Karpas-422 (cell line): ENCODE measurements around the gene NKD1. TPM values are rescaled to one million over a fixed set of nuclear protein-coding genes. Genes with fewer than 3 reads are reported as not detected.
"Not testable (repeated sequence)": the region's sequence is repeated elsewhere in the genome, so short reads cannot be mapped to it uniquely, and the experiment has no call there.

Experiments
- DNase-seq: peaks from one replicate; pipeline ENCODE4 v3.0.0-alpha.2; 2015
- H2AFZ ChIP-seq: fragments of 200-600 bp; sonication (generic); 2 replicates; pipeline ENCODE4 v1.6.1; 2014; ENCODE audit warnings: antibody characterized with exemption, low read length, mixed read lengths
- H3K27ac ChIP-seq: fragments of 200-600 bp; sonication (generic); 2 replicates; pipeline ENCODE4 v1.5.1; 2014; ENCODE audit warnings: mild to moderate bottlenecking, low read length, moderate library complexity
- H3K27me3 ChIP-seq: fragments of 200-600 bp; sonication (generic); 2 replicates; pipeline ENCODE4 v1.6.1; 2014; ENCODE audit warnings: low read length, mixed read lengths
- H3K36me3 ChIP-seq: fragments of 200-600 bp; sonication (generic); 2 replicates; pipeline ENCODE4 v1.6.1; 2014; ENCODE audit warnings: low read length, mixed read lengths; ENCODE audit not compliant: insufficient read depth
- H3K4me1 ChIP-seq: fragments of 200-600 bp; sonication (generic); 2 replicates; pipeline ENCODE4 v1.6.1; 2014; ENCODE audit warnings: mild to moderate bottlenecking, low read length, mixed read lengths
- H3K4me2 ChIP-seq: fragments of 200-600 bp; sonication (generic); 2 replicates; pipeline ENCODE4 v1.6.1; 2014; ENCODE audit warnings: low read length, low read depth, mild to moderate bottlenecking; ENCODE audit not compliant: poor library complexity, severe bottlenecking
- H3K4me3 ChIP-seq: fragments of 200-600 bp; sonication (generic); 2 replicates; pipeline ENCODE4 v1.5.1; 2014; ENCODE audit warnings: mild to moderate bottlenecking, antibody characterized with exemption, low read length, mixed read lengths
- H3K79me2 ChIP-seq: fragments of 200-600 bp; sonication (generic); 2 replicates; pipeline ENCODE4 v1.6.1; 2014; ENCODE audit warnings: mild to moderate bottlenecking, low read length, mixed read lengths
- H3K9ac ChIP-seq: fragments of 200-600 bp; sonication (generic); 2 replicates; pipeline ENCODE4 v1.6.0; 2014; ENCODE audit warnings: low read length
- H3K9me2 ChIP-seq: fragments of 200-600 bp; sonication (generic), shearing (Covaris generic); replicated peaks from 2 replicates; pipeline ENCODE4 v1.6.0; 2014; ENCODE audit warnings: mild to moderate bottlenecking, low read length, moderate library complexity; ENCODE audit not compliant: insufficient read depth
- H3K9me3 ChIP-seq: fragments of 300-700, 200-600 bp; sonication (generic); 2 replicates; pipeline ENCODE4 v1.6.1; 2014; ENCODE audit warnings: low read length, mixed read lengths
- H4K20me1 ChIP-seq: fragments of 200-600 bp; sonication (generic); 2 replicates; pipeline ENCODE4 v1.6.1; 2014; ENCODE audit warnings: mild to moderate bottlenecking, antibody characterized with exemption, low read length, low read depth; ENCODE audit not compliant: insufficient read depth
- total RNA-seq: library from RNA; depleted of rRNA; stranded (reverse); fragments of >200 nt; shearing (Covaris generic); gene quantifications from 2 replicates; pipeline ENCODE4 v1.2.3, GENCODE V29; 2014; ENCODE audit warnings: low replicate concordance

Gene NKD1
- total RNA-seq, 1 experiment from 2014 or later, result not detected

GRCh38 chr16:50503868-50504531, 44.2 kb upstream of the NKD1 start:
- H3K9me3 ChIP-seq, H2AFZ ChIP-seq, H3K4me2 ChIP-seq, DNase-seq, H3K9me2 ChIP-seq, H3K27ac ChIP-seq, H3K4me1 ChIP-seq, H3K9ac ChIP-seq, H3K4me3 ChIP-seq, H3K36me3 ChIP-seq, H4K20me1 ChIP-seq, H3K79me2 ChIP-seq, H3K27me3 ChIP-seq: not testable (repeated sequence)

- H3K4me3 ChIP-seq, result no peak overlapping the region
- no peaks in the 10 kb centered on the region for H3K9me2 ChIP-seq
- no peaks in the 10 kb centered on the region for H3K9me3 ChIP-seq
- H3K27me3 ChIP-seq, result no peaks in the 10 kb centered on the region
- no peaks in the 10 kb centered on the region for H3K4me1 ChIP-seq
- H3K36me3 ChIP-seq, result no peaks in the 10 kb centered on the region
- no peak overlapping the region for H3K4me2 ChIP-seq
- H3K79me2 ChIP-seq, result no peaks in the 10 kb centered on the region
- no peak overlapping the region for H3K27ac ChIP-seq
- no peak overlapping the region for H3K9ac ChIP-seq
- no peak for DNase-seq
- no peak overlapping the region for H2AFZ ChIP-seq
- no peaks in the 10 kb centered on the region for H4K20me1 ChIP-seq
Measured at GRCh38 chr16:50505115-50505514, 43.1 kb upstream of the NKD1 start.

GRCh38 chr16:50505714-50506542, 42.3 kb upstream of the NKD1 start:
- H3K27ac ChIP-seq, result no peak overlapping the region
- no peak overlapping the region for H3K9ac ChIP-seq
- H3K9me2 ChIP-seq, result no peaks in the 10 kb centered on the region
- no peak overlapping the region for H3K4me2 ChIP-seq
- H3K4me3 ChIP-seq, result no peak overlapping the region
- H2AFZ ChIP-seq, result no peak overlapping the region
- no peaks in the 10 kb centered on the region for H3K27me3 ChIP-seq
- no peaks in the 10 kb centered on the region for H3K36me3 ChIP-seq
- H3K4me1 ChIP-seq, result no peaks in the 10 kb centered on the region
- no peaks in the 10 kb centered on the region for H3K9me3 ChIP-seq
- no peak for DNase-seq
- no peaks in the 10 kb centered on the region for H4K20me1 ChIP-seq
- no peaks in the 10 kb centered on the region for H3K79me2 ChIP-seq

GRCh38 chr16:50506543-50506937, 41.7 kb upstream of the NKD1 start:
- Histone ChIP-seq H3K9ac (no peak overlapping the region), H3K27me3 (no peaks in the 10 kb centered on the region), H3K4me1 (no peaks in the 10 kb centered on the region), H3K9me3 (no peaks in the 10 kb centered on the region), H3K36me3 (no peaks in the 10 kb centered on the region), H3K4me3 (no peak overlapping the region), H2AFZ (no peak overlapping the region), H3K79me2 (no peaks in the 10 kb centered on the region), H3K4me2 (no peak overlapping the region), H3K9me2 (no peaks in the 10 kb centered on the region), H3K27ac (no peak overlapping the region), H4K20me1 (no peaks in the 10 kb centered on the region)
- DNase-seq, result no peak

GRCh38 chr16:50507397-50507796, 40.8 kb upstream of the NKD1 start:
- Histone ChIP-seq H3K4me2 (no peak overlapping the region), H3K9ac (no peak overlapping the region), H3K4me3 (no peak overlapping the region), H3K9me3 (no peaks in the 10 kb centered on the region), H3K36me3 (no peaks in the 10 kb centered on the region), H3K9me2 (no peaks in the 10 kb centered on the region), H3K27me3 (no peaks in the 10 kb centered on the region), H3K27ac (no peak overlapping the region), H2AFZ (no peak overlapping the region), H3K79me2 (no peaks in the 10 kb centered on the region), H3K4me1 (no peaks in the 10 kb centered on the region), H4K20me1 (no peaks in the 10 kb centered on the region)
- DNase-seq, result no peak

GRCh38 chr16:50509521-50510341, 38.5 kb upstream of the NKD1 start:
- Histone ChIP-seq H3K4me1 (no peaks in the 10 kb centered on the region), H4K20me1 (no peaks in the 10 kb centered on the region), H3K27me3 (no peaks in the 10 kb centered on the region), H3K9ac (no peak overlapping the region), H3K27ac (no peak overlapping the region), H3K9me3 (no peaks in the 10 kb centered on the region), H3K79me2 (no peaks in the 10 kb centered on the region), H3K4me2 (no peak overlapping the region), H2AFZ (no peak overlapping the region), H3K4me3 (no peak overlapping the region), H3K9me2 (no peaks in the 10 kb centered on the region), H3K36me3 (no peaks in the 10 kb centered on the region)
- peak; percentile 76 for DNase-seq

GRCh38 chr16:50515218-50515617, 33.0 kb upstream of the NKD1 start:
- Histone ChIP-seq H3K27me3 (no peaks in the 10 kb centered on the region), H3K9me3 (peaks cover 5% of the 10 kb centered on the region; the same call in 1 of the 2 replicates), H3K27ac (no peak overlapping the region), H3K4me3 (no peak overlapping the region), H3K4me2 (no peak overlapping the region), H3K9ac (no peak overlapping the region), H3K36me3 (no peaks in the 10 kb centered on the region), H4K20me1 (no peaks in the 10 kb centered on the region), H3K9me2 (no peaks in the 10 kb centered on the region), H3K4me1 (no peaks in the 10 kb centered on the region), H3K79me2 (no peaks in the 10 kb centered on the region), H2AFZ (no peak overlapping the region)
- DNase-seq, result no peak

- Histone ChIP-seq H3K36me3 (no peaks in the 10 kb centered on the region), H3K79me2 (no peaks in the 10 kb centered on the region), H3K4me3 (no peak overlapping the region), H3K9ac (no peak overlapping the region), H3K4me1 (no peaks in the 10 kb centered on the region), H4K20me1 (no peaks in the 10 kb centered on the region), H3K4me2 (no peak overlapping the region), H3K9me2 (no peaks in the 10 kb centered on the region), H3K9me3 (peaks cover 5% of the 10 kb centered on the region; the same call in 1 of the 2 replicates), H3K27me3 (no peaks in the 10 kb centered on the region), H3K27ac (no peak overlapping the region), H2AFZ (no peak overlapping the region)
- DNase-seq, result no peak
Measured at GRCh38 chr16:50516401-50516800, 31.8 kb upstream of the NKD1 start.
